ENCODE results near the gene BPIFB3. TPM values are rescaled to one million over a fixed set of nuclear protein-coding genes. Genes with fewer than 3 reads are reported as not detected.

BPIFB3 gene
- total and polyA plus RNA-seq, 2 donors from 2014 or later = not detected

- Histone ChIP-seq H3K4me1 (ENCODE audit: control insufficient read depth in 2 of 3, insufficient read depth in 2 of 3, low read depth in 1 of 3, low read length in 3 of 3) (no peaks in the 10 kb centered on the region), H3K9me3 (ENCODE audit: control insufficient read depth in 2 of 3, insufficient read depth in 1 of 3, low read length in 3 of 3) (no peaks in the 10 kb centered on the region), H3K27me3 (ENCODE audit: control insufficient read depth, insufficient read depth, low read length) (no peaks in the 10 kb centered on the region), H3K4me3 (ENCODE audit: low read length in 3 of 3) (no peak overlapping the region), H3K9ac (ENCODE audit: low read length in 3 of 3) (no peak overlapping the region), H3K27ac (ENCODE audit: low read depth in 2 of 2, low read length in 2 of 2) (no peak overlapping the region), H3K36me3 (ENCODE audit: control insufficient read depth in 2 of 3, insufficient read depth in 3 of 3, low read length in 3 of 3) (no peaks in the 10 kb centered on the region)
- TF ChIP-seq CTCF (IDR thresholded peaks at IDR 0.05; ENCODE audit: borderline replicate concordance, extremely low read depth, insufficient read depth) = no peak
- FAIRE-seq = no peak
- no peak for DNase-seq
- intact Hi-C loops (cut with DNase I) = no loop called here
Observed at GRCh38 chr20:33062825-33063149, 9.1 kb downstream of the BPIFB3 start.

DNA sequence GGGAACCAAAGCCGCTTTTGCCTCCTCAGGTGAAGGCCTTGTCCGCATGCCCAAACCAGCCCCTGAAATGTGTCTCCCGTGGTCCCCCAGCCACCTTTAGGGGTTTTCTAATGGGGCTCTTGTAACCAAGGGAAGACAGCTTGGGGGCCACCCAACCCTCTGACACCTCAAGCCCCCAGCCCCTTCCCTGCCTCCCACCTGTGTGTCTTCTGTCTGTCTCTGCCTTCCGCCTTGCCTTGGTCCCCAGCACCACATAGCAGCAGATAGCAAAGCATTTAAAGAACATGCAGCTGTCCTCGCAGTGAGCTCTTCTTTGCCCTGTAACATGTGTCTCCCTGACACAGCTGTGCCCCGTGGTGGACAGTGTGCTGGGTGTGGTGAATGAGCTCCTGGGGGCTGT, 9.6 kb downstream of the BPIFB3 start:
- FAIRE-seq (no peak), DNase-seq (no peak)

DNA sequence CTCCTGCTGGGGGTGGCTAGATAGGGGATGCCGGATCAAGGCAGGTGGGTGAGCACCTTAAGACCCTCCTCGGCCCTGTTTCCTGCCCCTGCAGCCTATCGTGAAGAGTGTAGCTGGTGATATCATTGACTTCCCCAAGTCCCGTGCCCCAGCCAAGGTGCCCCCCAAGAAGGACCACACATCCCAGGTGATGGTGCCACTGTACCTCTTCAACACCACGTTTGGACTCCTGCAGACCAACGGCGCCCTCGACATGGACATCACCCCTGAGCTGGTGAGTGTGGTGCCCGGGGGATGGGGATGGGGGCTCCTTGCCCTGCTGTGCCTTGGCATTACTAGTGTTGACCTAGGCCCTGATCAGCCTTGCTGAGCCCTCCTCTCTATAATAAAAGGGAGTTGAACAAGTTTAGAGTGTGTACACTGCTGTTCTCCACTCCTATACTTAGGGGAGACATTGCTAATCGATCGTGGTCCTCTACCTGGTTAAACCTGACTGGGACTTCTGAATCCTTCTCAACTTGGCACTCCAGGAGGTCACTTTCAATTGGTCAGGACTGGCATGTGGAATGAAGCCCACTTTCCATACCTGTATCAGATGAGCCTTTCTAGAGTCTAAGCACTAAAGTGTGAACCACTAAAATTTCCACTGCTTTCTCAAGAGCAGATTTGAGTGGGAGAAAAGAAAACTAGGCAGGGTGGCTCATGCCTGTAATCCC, 11.0 kb downstream of the BPIFB3 start:
- Histone ChIP-seq H3K4me3 (ENCODE audit: low read length in 3 of 3) (no peak overlapping the region), H3K36me3 (ENCODE audit: control insufficient read depth in 2 of 3, insufficient read depth in 3 of 3, low read length in 3 of 3) (no peaks in the 10 kb centered on the region), H3K9ac (ENCODE audit: low read length in 3 of 3) (no peak overlapping the region), H3K4me1 (ENCODE audit: control insufficient read depth in 2 of 3, insufficient read depth in 2 of 3, low read depth in 1 of 3, low read length in 3 of 3) (no peaks in the 10 kb centered on the region), H3K27me3 (ENCODE audit: control insufficient read depth, insufficient read depth, low read length) (no peaks in the 10 kb centered on the region), H3K9me3 (ENCODE audit: control insufficient read depth in 2 of 3, insufficient read depth in 1 of 3, low read length in 3 of 3) (no peaks in the 10 kb centered on the region), H3K27ac (ENCODE audit: low read depth in 2 of 2, low read length in 2 of 2) (no peak overlapping the region)
- DNase-seq (no peak), FAIRE-seq (no peak)
- intact Hi-C loops (cut with DNase I) = no loop called here
- TF ChIP-seq CTCF (IDR thresholded peaks at IDR 0.05; ENCODE audit: borderline replicate concordance, extremely low read depth, insufficient read depth) = no peak

More for the DNA sequence above, 9.6 kb downstream of the BPIFB3 start:
- Histone ChIP-seq H3K9me3 (ENCODE audit: control insufficient read depth in 2 of 3, insufficient read depth in 1 of 3, low read length in 3 of 3) (no peaks in the 10 kb centered on the region), H3K9ac (ENCODE audit: low read length in 3 of 3) (no peak overlapping the region), H3K4me3 (ENCODE audit: low read length in 3 of 3) (no peak overlapping the region), H3K27ac (ENCODE audit: low read depth in 2 of 2, low read length in 2 of 2) (no peak overlapping the region), H3K36me3 (ENCODE audit: control insufficient read depth in 2 of 3, insufficient read depth in 3 of 3, low read length in 3 of 3) (no peaks in the 10 kb centered on the region), H3K27me3 (ENCODE audit: control insufficient read depth, insufficient read depth, low read length) (no peaks in the 10 kb centered on the region), H3K4me1 (ENCODE audit: control insufficient read depth in 2 of 3, insufficient read depth in 2 of 3, low read depth in 1 of 3, low read length in 3 of 3) (no peaks in the 10 kb centered on the region)
- intact Hi-C loops (cut with DNase I) = no loop called here
- no peak for TF ChIP-seq CTCF (IDR thresholded peaks at IDR 0.05; ENCODE audit: borderline replicate concordance, extremely low read depth, insufficient read depth)

DNA sequence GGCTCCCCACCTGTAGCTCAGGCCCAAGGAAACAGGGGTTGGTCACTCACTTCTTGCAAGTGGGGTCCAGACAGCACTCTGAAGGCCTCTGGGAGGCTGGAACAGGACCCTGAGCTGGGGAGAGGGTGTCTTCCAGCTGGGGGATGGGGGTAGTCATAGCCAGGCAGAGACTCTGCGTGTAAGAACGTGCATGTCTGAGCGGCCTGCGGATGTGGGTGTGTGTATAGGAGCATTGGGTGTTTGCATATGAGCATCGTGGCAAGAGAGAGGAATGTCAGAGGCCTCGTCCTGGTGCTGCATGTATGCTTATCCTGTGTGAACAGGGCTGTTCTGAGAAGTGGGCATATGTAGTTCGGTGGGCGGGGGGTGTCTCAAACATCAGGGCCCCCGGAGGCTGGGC, 12.1 kb downstream of the BPIFB3 start:
- H3K27me3 ChIP-seq (ENCODE audit: control insufficient read depth, insufficient read depth, low read length) = no peaks in the 10 kb centered on the region
- no peaks in the 10 kb centered on the region for H3K4me1 ChIP-seq (ENCODE audit: control insufficient read depth in 2 of 3, insufficient read depth in 2 of 3, low read depth in 1 of 3, low read length in 3 of 3)
- FAIRE-seq = no peak
- H3K36me3 ChIP-seq (ENCODE audit: control insufficient read depth in 2 of 3, insufficient read depth in 3 of 3, low read length in 3 of 3) = no peaks in the 10 kb centered on the region
- DNase-seq = no peak
- no peak overlapping the region for H3K4me3 ChIP-seq (ENCODE audit: low read length in 3 of 3)
- H3K9ac ChIP-seq (ENCODE audit: low read length in 3 of 3) = no peak overlapping the region
- no peak for TF ChIP-seq CTCF (IDR thresholded peaks at IDR 0.05; ENCODE audit: borderline replicate concordance, extremely low read depth, insufficient read depth)
- no peak overlapping the region for H3K27ac ChIP-seq (ENCODE audit: low read depth in 2 of 2, low read length in 2 of 2)
- no peaks in the 10 kb centered on the region for H3K9me3 ChIP-seq (ENCODE audit: control insufficient read depth in 2 of 3, insufficient read depth in 1 of 3, low read length in 3 of 3)
- intact Hi-C loops (cut with DNase I) = no loop called here
